Heart right ventricle (tissue), 12 donors: ENCODE data around the gene ALAD. TPM values are rescaled to one million over a fixed set of nuclear protein-coding genes. Genes with fewer than 3 reads are reported as not detected.

Experiments used
- polyA plus RNA-seq, 2 donors: library from polyadenylated mRNA; stranded (reverse); fragments of 200-250 nt; gene quantifications; one replicate each; pipeline ENCODE4 v1.2.3, GENCODE V29; 2013
- total RNA-seq, 10 donors: library from RNA; stranded (reverse); fragmentation: NEBNext Ultra II Directional in 3 of 10; extraction: Animal tissue kit (Norgen Biotek cat#: 25700) in 3 of 10; gene quantifications; one replicate each; pipeline versions ENCODE4 v1.2.1 to v1.2.4, GENCODE V29; 2021 to 2023
- donor health status: ischemic (EF 13 %, LVEDD 7.1; RV severe dilation, severe dysfunction).
- donor health status: healthy with polysubstance abuse.
- donor health status: DM: no; HTN: yes; CAD: no.
- donor health status: DM: no; HTN: no; CAD: no.
- donor health status: ischemic (EF 25% LVEDD 6.9; RV normal size, moderate dysfunction).
- donor health status: ischemic (EF 25% LVEDD 5.7; RV mildly dilated, moderate dysfunction).
- donor health status: healthy.
- donor health status: nonischemic (EF 11% LVEDD 7.7; RV severe dilation, severe dysfunction).
- donor health status: DM: yes; HTN: yes; CAD: no.
- donor health status: PGD.
- donor health status: ischemic (EF 29% LVEDD 5.4; RV normal size, mild dysfunction).
- donor health status: nonischemic (EF 23%, LVEDD 6.1; RV moderate dilation, normal function).

The ALAD gene
- total and polyA plus RNA-seq, 12 donors, result 48.4 to 239 (median 93.2) TPM

Other genes starting within 250 kb of the ALAD start
- gene FKBP15, start 180.0 kb downstream of the ALAD start, total RNA-seq, result 10 to 100 TPM; 16.3 to 27.9 (median 20.1) TPM
- gene FKBP15, start 180.0 kb downstream of the ALAD start, polyA plus RNA-seq, result 10 to 100 TPM; 10.7 to 12.4 TPM
- gene SLC31A1, start 179.7 kb downstream of the ALAD start, total RNA-seq, result 10 to 100 TPM in 7 of 10 donors, 1 to 10 TPM in 3; 9.3 to 18.4 (median 10.9) TPM
- gene SLC31A1, start 179.7 kb downstream of the ALAD start, polyA plus RNA-seq, result 10 to 100 TPM in 1 of 2 donors, 1 to 10 TPM in 1; 3.6 to 13.0 TPM
- gene CDC26, start 125.7 kb downstream of the ALAD start, total RNA-seq, result 10 to 100 TPM; 26.7 to 39.7 (median 30.8) TPM
- gene CDC26, start 125.7 kb downstream of the ALAD start, polyA plus RNA-seq, result 10 to 100 TPM; 24.6 to 48.8 TPM
- gene PRPF4, start 125.6 kb downstream of the ALAD start, total RNA-seq, result 10 to 100 TPM; 10.7 to 17.2 (median 13.3) TPM
- 10 to 100 TPM in 1 of 2 donors, 1 to 10 TPM in 1; 5.3 to 13.7 TPM for gene PRPF4, start 125.6 kb downstream of the ALAD start, polyA plus RNA-seq
- gene RNF183, start 97.9 kb downstream of the ALAD start, total RNA-seq, result under 1 TPM in 1 of 10 donors, not detected in 9; 0.53 TPM
- under 1 TPM in 1 of 2 donors, not detected in 1; 0.03 TPM for gene RNF183, start 97.9 kb downstream of the ALAD start, polyA plus RNA-seq
- 10 to 100 TPM; 13.6 to 29.0 (median 18.8) TPM for gene WDR31, start 61.0 kb downstream of the ALAD start, total RNA-seq
- gene WDR31, start 61.0 kb downstream of the ALAD start, polyA plus RNA-seq, result 1 to 10 TPM; 3.4 to 7.9 TPM
- 1 to 10 TPM in 8 of 10 donors, under 1 TPM in 2; 0.55 to 4.2 (median 1.6) TPM for gene BSPRY, start 51.7 kb downstream of the ALAD start, total RNA-seq
- 1 to 10 TPM in 1 of 2 donors, under 1 TPM in 1; 0.44 to 2.8 TPM for gene BSPRY, start 51.7 kb downstream of the ALAD start, polyA plus RNA-seq
- 10 to 100 TPM; 10.9 to 40.3 (median 17.2) TPM for gene HDHD3, start 24.3 kb downstream of the ALAD start, total RNA-seq
- 10 to 100 TPM; 20.0 to 42.5 TPM for gene HDHD3, start 24.3 kb downstream of the ALAD start, polyA plus RNA-seq
- 10 to 100 TPM; 19.0 to 26.9 (median 23.1) TPM for gene POLE3, start 9.4 kb upstream of the ALAD start, total RNA-seq
- 10 to 100 TPM; 14.2 to 45.0 TPM for gene POLE3, start 9.4 kb upstream of the ALAD start, polyA plus RNA-seq
- 1 to 10 TPM in 1 of 10 donors, under 1 TPM in 7, not detected in 2; 0.17 to 1.1 (median 0.31) TPM for gene C9orf43, start 9.5 kb upstream of the ALAD start, total RNA-seq
- under 1 TPM; 0.06 to 0.29 TPM for gene C9orf43, start 9.5 kb upstream of the ALAD start, polyA plus RNA-seq
- gene RGS3, start 62.4 kb upstream of the ALAD start, total RNA-seq, result 100 to 1,000 TPM in 9 of 10 donors, 10 to 100 TPM in 1; 98.7 to 201 (median 140) TPM
- gene RGS3, start 62.4 kb upstream of the ALAD start, polyA plus RNA-seq, result 100 to 1,000 TPM in 1 of 2 donors, 10 to 100 TPM in 1; 65.4 to 125 TPM